RKO (cell line): Measurements from ENCODE around the gene VAPA.
A peak's percentile ranks its signal among the peaks of the same experiment; 100 is the strongest.

Experiments
- DNase-seq: peaks from one replicate; pipeline ENCODE4 v3.0.0-alpha.2; 2016; ENCODE audit warnings: low spot score

Gene VAPA

DNA sequence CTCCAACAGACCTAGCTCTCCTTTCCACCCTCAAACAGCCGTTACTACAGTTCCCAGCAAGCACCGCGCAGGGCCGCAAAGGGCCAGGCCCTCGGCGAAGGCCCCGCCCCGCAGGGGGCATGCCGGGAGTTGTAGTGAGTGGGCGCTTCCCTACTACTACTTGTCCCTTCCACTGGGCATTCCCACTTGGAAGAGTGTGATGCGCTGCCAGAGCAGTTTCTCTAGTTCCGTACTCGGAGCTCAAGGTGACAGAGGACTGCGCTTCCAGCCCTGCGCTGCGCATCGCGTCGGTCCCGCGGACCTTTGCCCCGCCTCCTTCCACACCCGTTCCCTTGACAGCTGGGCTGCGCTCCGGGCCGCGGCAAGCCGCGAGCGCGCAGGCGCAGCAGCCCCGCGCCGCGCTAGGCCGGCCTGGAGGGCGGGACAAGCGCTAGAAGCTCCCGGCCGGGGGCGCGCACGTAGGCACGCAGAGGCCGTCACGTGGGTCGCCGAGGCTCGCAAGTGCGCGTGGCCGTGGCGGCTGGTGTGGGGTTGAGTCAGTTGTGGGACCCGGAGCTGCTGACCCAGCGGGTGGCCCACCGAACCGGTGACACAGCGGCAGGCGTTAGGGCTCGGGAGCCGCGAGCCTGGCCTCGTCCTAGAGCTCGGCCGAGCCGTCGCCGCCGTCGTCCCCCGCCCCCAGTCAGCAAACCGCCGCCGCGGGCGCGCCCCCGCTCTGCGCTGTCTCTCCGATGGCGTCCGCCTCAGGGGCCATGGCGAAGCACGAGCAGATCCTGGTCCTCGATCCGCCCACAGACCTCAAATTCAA lies at the start of gene VAPA:
Gene VAPA, plus strand, starts transcription at position 491 of the 808 bp plus-strand sequence. Its CDS starts 241 bp downstream, at position 732.
- peak; percentile 95 for DNase-seq

GRCh38 chr18:9865764-9866490 lies 47.9 kb upstream of the VAPA start:
- DNase-seq, result no peak

DNA sequence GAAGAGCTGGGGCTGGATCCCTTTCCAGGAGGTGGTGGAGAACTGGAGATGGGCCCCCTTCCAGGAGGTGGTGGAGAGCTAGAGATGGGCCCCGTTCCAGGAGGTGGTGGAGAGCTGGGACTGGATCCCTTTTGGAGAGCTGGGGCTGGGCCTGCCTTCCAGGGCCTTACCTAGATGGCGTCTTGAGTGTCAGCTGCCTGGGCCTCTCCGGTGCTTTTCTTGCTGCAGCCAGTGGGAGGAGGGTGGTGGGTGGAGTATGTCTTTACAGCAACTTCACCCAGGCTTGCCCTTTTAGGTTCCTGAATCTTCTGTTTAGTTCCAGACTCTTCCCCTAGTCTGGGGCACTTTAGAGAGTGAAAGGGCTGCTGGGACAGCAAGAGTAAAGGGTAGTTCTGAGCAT lies 47.2 kb upstream of the VAPA start:
- DNase-seq, result no peak

- no peak for DNase-seq
Measured at GRCh38 chr18:9867071-9867594, 46.7 kb upstream of the VAPA start.

DNA sequence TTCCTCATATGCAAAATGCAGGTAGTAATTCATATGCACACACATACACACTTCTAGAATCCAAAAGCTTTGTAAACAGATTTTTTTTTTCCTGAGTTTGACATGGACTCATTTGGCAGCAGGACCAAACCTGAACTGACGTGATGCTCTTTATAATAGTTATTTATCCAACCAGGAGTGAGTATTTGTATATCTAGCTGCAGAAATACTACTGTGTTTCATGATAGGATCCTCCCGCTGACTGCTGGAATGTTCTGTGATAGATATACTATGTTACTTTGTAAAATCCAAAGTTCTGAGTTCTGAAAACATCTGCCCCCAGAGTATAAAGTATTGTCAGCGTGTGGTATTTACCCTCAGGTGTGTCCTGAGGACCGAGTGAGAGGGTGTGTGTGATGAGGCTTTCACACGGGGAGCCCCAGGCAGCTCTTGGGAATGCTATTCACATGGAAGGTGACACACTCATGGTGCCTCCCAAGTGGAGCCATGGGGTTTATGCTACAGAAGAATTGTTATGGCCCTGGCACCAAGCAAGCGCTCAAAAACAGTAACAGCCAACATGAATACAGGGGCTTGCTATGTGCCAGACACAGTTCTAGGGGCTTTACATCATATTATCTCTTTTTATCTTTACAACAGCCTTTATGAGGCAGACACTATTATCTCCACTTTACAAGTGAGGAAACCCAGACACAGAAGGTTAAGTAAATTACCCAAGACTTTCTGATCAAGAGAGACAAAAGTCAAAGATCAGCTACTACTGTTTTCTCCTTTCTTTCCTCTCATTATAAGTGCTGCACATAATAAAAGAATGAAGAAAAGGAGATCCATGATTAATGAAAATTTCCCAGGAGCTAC lies 44.7 kb upstream of the VAPA start:
- DNase-seq, result no peak

DNA sequence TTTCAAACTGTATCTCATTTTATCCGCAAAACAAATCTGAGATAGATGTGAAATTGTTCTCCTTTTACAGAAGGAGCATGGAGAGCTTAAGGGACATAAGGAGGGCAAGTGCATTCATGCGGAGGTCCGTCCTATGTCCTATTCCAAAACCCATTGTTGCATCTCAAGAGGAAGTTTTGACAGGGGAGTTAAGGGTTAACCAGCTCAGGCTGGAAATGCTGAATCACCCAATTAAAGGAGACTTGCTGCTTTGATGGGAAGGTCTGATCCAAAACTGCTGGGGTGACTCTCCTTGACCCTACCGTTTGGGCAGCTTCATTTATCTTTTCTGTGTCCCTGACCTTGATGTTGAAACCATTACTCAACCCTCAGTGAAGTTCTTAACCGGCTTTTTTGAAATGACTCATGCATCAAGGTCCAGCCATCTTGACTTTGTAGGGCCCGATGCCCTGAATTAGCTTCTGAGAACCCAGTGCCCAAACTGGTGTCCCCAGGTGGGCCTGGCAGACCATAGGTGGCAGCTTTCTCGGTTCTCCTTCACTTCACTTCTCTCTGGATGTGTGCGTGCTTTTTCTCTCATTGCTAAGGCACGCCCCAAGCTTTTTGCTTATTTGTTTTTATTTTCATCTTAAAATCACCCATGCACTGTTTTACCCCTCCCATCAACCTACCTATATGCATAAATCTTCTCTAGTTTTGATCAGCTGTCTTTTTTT lies 43.9 kb upstream of the VAPA start:
- DNase-seq, result peak; percentile 64

- DNase-seq, result no peak
Measured at GRCh38 chr18:9870431-9871008, 43.3 kb upstream of the VAPA start.

DNA sequence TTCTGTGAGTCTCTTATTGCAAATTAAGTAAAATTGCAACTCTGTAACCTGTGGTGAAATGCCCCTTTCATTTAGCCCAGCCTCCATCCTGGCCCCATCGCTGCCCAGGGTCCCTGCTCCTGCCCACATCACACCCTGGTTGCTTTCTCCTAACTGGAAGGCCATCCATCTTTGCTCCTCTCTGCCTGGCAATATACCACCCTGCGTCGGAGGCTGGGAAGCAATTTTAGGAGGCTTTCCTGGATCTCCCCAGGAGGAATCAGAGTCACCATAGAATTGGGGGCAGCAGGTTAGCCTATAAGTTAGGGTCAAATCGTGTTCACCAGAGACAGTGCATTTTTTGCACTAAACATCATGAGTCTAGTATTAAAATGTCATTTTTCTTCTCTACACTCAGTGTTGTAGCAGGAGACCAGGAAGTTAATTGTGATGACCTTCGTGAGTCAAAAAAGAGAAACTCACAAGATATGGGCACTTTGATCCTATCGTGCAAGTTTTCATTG lies 42.5 kb upstream of the VAPA start:
- DNase-seq, result no peak

DNA sequence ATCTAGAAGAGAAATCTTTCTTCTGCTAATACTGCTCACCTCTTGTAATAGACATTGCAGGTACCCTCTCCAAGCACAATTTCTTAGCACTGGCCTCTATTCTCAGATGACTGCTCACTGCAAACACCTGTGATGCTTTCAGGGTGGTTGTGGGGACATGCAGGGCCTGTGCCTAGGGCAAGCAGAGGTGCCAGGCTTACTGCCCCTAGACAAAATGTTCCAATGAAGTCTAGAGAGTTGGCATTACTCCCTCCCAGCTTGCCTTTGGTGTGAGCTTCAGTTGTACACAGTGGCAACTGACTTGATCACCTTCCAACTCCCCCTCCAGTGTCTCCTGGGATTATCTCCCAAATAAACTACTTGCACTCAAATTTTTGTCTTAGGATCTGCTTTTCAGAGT lies 41.0 kb upstream of the VAPA start:
- DNase-seq, result no peak

DNA sequence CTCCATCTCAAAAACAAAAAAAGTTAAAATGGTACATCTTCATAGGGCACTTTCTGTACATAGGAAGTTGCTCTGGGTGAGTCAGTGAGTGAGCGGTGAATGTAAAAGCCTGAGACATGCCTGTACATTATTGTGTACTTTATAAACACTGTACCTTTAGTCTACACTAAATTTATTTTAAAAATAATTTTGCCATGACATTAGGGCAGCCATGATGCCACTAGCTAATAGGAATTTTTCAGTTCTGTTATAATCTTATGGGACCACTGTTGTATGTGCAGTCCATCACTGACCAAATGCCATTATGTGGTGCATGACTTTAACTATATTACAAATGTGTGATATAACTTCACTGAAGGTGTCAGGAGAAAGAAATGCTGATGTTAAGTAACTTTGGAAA lies 39.1 kb upstream of the VAPA start:
- no peak for DNase-seq

DNA sequence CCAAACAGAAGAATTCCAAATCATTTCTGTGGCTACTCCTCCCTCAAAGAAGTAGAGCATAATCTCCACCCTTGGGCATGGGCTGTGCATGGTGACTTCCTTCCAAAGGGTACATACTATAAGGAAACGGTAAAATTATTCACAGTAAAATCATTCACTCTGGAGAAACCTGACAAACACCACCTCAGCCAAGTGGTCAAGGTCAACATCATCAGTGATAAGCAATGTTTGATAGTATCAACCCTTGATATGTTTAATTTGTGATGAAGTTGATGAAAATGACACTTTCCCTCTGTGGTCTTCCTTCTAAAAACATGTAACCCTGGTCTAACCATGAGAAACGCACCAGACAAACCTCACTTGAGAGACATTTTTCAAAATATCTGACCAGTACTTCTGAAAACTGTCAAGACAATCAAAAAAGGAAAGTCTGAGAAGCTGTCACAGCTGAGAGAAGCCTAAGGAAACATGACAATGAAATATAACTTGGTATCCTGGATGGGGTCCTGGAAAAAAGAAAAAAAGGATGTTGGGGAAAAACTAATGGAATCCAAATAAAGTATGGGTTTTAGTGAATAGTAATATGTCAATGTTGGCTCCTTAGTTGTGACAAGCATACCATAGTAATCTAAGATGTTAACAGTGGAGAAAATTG lies 37.5 kb upstream of the VAPA start:
- DNase-seq, result no peak

- peak; percentile 4 for DNase-seq
Measured at GRCh38 chr18:9876867-9877654, 36.8 kb upstream of the VAPA start.

GRCh38 chr18:9877655-9878014 lies 36.2 kb upstream of the VAPA start:
- DNase-seq, result no peak

GRCh38 chr18:9878095-9878494 lies 35.7 kb upstream of the VAPA start:
- DNase-seq, result no peak

GRCh38 chr18:9878783-9879242 lies 35.0 kb upstream of the VAPA start:
- DNase-seq, result no peak

DNA sequence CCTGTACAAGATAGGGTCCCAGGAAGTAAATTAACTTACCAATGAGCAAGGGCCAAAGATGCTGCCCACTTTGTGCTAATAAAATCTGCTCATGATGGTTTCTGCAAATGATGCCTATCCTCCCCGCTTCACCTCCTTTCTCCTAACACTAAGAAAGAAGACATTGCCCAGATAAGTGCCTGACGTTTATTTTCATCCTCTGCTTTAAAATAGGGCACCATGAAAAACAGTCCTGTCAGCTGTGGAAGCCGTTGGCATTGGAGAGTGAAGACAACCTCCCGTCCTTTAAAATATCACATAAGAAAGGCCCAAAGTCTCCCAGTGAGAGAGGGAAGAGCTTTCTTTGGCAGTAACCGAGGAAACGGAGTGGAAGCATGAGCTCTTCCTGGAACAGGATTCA lies 29.7 kb upstream of the VAPA start:
- DNase-seq, result no peak

DNA sequence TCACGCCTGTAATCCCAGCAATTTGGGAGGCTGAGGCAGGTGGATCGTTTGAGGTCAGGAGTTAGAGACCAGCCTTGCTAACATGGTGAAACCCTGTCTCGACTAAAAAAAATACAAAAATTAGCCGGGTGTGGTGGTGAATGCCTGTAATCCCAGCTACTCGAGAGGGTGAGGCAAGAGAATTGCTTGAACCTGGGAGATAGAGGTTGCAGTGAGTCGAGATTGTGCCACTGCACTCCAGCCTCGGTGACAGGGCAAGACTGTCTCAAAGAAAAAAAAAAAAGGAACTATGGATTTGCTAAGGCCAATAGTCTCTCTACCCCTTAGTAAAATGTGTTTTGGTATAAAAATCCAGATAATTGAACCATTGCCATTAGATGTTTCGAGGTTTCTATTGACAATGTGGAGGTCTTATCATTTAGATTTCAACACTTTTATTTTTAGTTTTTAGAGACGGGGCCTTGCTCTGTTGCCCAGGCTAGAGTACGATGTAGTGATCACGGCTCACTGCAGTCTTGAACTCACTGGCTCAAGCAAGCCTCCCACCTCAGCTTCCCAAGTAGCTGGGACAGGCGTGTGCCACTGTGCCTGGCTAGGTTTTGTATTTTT lies 29.2 kb upstream of the VAPA start:
- no peak for DNase-seq

- DNase-seq, result no peak
Measured at GRCh38 chr18:9885170-9886004, 28.4 kb upstream of the VAPA start, which contains the start of gene TXNDC2. TXNDC2 (plus strand) TSS chr18:9885973; CDS start chr18:9886681, 708 bp downstream.
